Measurements from ENCODE around the gene MX1. TPM values are rescaled to one million over a fixed set of nuclear protein-coding genes. Genes with fewer than 3 reads are reported as not detected.

MX1 gene
- total RNA-seq, 1 donor from 2014 or later: 16.7 TPM

DNA sequence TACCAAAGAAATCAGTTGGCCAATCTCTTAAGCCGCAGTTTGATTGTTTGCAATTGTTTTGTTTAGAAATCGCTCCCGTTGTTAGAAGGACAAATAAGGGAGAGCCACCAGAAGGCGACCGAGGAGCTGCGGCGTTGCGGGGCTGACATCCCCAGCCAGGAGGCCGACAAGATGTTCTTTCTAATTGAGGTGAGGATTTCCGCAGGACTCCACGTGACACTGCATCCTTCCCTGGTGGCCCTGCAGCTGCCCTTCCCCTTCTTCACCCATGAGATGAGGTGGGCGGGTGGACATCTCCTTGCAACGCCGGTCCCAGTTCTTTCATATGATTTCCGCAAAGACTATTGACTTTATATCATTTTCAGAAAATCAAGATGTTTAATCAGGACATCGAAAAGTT, 27.2 kb upstream of the MX1 start:
- TF ChIP-seq POLR2AphosphoS5 (IDR thresholded peaks at IDR 0.05; ENCODE audit: insufficient read depth in 1 of 2, low read depth in 1 of 2): no peak
- TF ChIP-seq, protein P1, sequence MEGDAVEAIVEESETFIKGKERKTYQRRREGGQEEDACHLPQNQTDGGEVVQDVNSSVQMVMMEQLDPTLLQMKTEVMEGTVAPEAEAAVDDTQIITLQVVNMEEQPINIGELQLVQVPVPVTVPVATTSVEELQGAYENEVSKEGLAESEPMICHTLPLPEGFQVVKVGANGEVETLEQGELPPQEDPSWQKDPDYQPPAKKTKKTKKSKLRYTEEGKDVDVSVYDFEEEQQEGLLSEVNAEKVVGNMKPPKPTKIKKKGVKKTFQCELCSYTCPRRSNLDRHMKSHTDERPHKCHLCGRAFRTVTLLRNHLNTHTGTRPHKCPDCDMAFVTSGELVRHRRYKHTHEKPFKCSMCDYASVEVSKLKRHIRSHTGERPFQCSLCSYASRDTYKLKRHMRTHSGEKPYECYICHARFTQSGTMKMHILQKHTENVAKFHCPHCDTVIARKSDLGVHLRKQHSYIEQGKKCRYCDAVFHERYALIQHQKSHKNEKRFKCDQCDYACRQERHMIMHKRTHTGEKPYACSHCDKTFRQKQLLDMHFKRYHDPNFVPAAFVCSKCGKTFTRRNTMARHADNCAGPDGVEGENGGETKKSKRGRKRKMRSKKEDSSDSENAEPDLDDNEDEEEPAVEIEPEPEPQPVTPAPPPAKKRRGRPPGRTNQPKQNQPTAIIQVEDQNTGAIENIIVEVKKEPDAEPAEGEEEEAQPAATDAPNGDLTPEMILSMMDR (IDR thresholded peaks at IDR 0.05): no peak
- TF ChIP-seq POLR2A (IDR thresholded peaks at IDR 0.05): no peak
- Histone ChIP-seq H3K4me1 (no peaks in the 10 kb centered on the region), H3K9me3 (no peaks in the 10 kb centered on the region), H3K27ac (no peak overlapping the region), H3K4me3 (no peak overlapping the region), H3K27me3 (no peaks in the 10 kb centered on the region), H3K36me3 (peaks cover 0 to 19% of the 10 kb centered on the region in 2 donors)
- peak; percentile 25 to 74 for DNase-seq (ENCODE audit: extremely low spot score in 2 of 2)
- intact Hi-C loops (cut with DNase I): no loop called here

DNA sequence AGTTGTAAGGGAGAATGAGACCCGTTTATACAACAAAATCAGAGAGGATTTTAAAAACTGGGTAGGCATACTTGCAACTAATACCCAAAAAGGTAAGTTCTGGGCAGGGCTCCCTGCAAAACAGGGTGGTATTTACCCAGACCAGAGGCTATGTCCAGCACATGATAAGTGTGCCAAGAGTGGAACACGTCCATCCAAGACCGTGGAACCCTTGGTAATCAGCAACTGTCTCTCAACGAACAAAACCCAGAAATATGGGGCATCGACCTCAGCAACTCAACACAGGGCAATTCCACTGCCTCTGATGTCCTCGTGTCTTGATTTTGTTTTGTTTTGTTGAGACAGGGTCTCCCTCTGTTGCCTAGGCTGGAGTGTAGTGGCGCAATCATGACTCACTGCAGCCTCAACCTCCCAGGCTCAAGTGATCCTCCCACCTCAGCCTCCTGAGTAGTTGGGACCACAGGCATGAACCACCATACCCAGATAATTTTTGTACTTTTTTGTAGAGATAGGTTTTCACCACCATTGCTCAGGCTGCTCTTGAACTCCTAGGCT, 26.7 kb upstream of the MX1 start:
- Histone ChIP-seq H3K9me3 (no peaks in the 10 kb centered on the region), H3K4me3 (no peak overlapping the region), H3K27ac (no peak overlapping the region), H3K36me3 (peaks cover 0 to 24% of the 10 kb centered on the region in 2 donors), H3K4me1 (no peaks in the 10 kb centered on the region), H3K27me3 (no peaks in the 10 kb centered on the region)
- TF ChIP-seq, protein P1 (IDR thresholded peaks at IDR 0.05): no peak
- TF ChIP-seq POLR2A (IDR thresholded peaks at IDR 0.05): no peak
- no peak for TF ChIP-seq POLR2AphosphoS5 (IDR thresholded peaks at IDR 0.05; ENCODE audit: insufficient read depth in 1 of 2, low read depth in 1 of 2)
- intact Hi-C loops (cut with DNase I): no loop called here
- DNase-seq (ENCODE audit: extremely low spot score in 2 of 2): peak in 1 of 2 donors; percentile 52

DNA sequence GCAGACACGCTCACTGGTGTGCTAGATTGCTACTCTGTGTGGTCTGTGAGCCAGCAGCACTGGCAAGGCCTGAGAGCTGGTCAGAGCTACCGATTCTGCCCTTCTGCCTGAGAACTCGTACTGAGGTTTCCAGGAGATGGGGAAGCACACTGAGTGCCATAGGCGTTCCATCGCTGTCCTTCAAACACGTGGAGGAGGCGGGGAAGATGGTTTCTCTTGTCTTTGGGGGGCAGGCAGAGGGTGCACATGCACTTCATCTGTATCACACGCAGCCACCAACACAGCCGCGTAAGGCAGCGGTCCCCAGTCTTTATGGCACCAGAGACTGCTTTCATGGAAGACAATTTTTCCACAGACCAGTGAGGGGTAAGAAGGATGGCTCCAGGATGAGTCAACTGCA, 23.8 kb upstream of the MX1 start:
- H3K9me3 ChIP-seq: no peaks in the 10 kb centered on the region
- TF ChIP-seq POLR2A (IDR thresholded peaks at IDR 0.05) (no peak), POLR2AphosphoS5 (IDR thresholded peaks at IDR 0.05; ENCODE audit: insufficient read depth in 1 of 2, low read depth in 1 of 2) (no peak)
- TF ChIP-seq, protein P1 (IDR thresholded peaks at IDR 0.05): no peak
- H3K27me3 ChIP-seq: no peaks in the 10 kb centered on the region
- no peak overlapping the region for H3K27ac ChIP-seq
- no peak overlapping the region for H3K4me3 ChIP-seq
- H3K36me3 ChIP-seq: peaks cover 0 to 23% of the 10 kb centered on the region in 2 donors
- intact Hi-C loops (cut with DNase I): no loop called here
- peak in 1 of 2 donors; percentile 72 for DNase-seq (ENCODE audit: extremely low spot score in 2 of 2)
- no peaks in the 10 kb centered on the region for H3K4me1 ChIP-seq

DNA sequence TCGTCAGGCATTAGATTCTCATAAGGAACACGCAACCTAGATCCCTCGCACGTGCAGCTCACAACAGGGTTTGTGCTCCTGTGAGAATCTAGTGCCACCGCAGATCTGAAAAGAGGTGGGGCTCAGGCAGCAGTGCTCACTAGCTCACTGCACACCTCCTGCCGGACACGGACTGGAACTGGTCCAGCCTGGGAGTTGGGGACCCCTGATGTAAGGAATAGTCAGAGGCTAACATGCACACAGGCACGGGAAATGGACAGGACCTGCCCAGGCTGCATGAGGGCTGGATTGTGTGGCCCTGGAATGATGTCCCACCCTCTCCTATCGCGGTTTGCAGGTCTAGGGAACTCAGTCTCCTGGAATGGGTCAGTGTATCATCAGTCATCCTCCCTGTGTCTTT, 23.2 kb upstream of the MX1 start:
- intact Hi-C loops (cut with DNase I): no loop called here
- DNase-seq (ENCODE audit: extremely low spot score in 2 of 2): peak; percentile 60 to 79
- Histone ChIP-seq H3K4me1 (no peaks in the 10 kb centered on the region), H3K4me3 (no peak overlapping the region), H3K27me3 (no peaks in the 10 kb centered on the region), H3K27ac (no peak overlapping the region), H3K9me3 (no peaks in the 10 kb centered on the region), H3K36me3 (peaks cover 0 to 24% of the 10 kb centered on the region in 2 donors)
- TF ChIP-seq, protein P1 (IDR thresholded peaks at IDR 0.05): no peak
- TF ChIP-seq POLR2A (IDR thresholded peaks at IDR 0.05): no peak
- TF ChIP-seq POLR2AphosphoS5 (IDR thresholded peaks at IDR 0.05; ENCODE audit: insufficient read depth in 1 of 2, low read depth in 1 of 2): no peak

DNA sequence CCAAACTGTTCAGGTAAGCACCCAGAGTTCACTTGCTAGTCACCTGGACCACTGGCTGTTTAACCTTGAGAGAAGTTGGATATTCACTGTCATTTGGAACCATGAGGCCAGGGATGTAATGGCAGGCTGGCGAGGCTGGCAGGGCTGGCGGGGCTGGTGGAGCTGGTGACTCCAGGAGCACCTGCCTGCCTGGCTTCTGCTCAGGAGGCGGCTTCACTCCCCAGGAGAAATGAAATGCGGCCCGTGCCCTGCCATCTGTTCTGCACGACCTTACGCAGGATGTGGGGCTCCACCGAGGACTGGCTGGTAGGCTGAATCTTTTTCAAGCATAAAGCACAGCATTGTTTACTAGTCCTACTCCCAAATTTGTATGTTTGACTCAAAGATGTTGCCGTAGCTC, 22.7 kb upstream of the MX1 start:
- Histone ChIP-seq H3K27me3 (no peaks in the 10 kb centered on the region), H3K4me3 (no peak overlapping the region), H3K36me3 (peaks cover 0 to 27% of the 10 kb centered on the region in 2 donors), H3K9me3 (no peaks in the 10 kb centered on the region), H3K27ac (no peak overlapping the region), H3K4me1 (no peaks in the 10 kb centered on the region)
- TF ChIP-seq POLR2AphosphoS5 (IDR thresholded peaks at IDR 0.05; ENCODE audit: insufficient read depth in 1 of 2, low read depth in 1 of 2) (no peak), POLR2A (IDR thresholded peaks at IDR 0.05) (no peak)
- TF ChIP-seq, protein P1 (IDR thresholded peaks at IDR 0.05): no peak
- no peak for DNase-seq (ENCODE audit: extremely low spot score in 2 of 2)
- intact Hi-C loops (cut with DNase I): no loop called here
